HG03432 (cell line): ENCODE data around the gene EXOC4.

ENCODE experiments used
- ATAC-seq: cut with Tn5 transposase; IDR thresholded peaks from one replicate; pipeline ENCODE4 v1.9.1; 2021; ENCODE audit warnings: mild to moderate bottlenecking, moderate library complexity; ENCODE audit not compliant: unreplicated experiment

Gene EXOC4

DNA sequence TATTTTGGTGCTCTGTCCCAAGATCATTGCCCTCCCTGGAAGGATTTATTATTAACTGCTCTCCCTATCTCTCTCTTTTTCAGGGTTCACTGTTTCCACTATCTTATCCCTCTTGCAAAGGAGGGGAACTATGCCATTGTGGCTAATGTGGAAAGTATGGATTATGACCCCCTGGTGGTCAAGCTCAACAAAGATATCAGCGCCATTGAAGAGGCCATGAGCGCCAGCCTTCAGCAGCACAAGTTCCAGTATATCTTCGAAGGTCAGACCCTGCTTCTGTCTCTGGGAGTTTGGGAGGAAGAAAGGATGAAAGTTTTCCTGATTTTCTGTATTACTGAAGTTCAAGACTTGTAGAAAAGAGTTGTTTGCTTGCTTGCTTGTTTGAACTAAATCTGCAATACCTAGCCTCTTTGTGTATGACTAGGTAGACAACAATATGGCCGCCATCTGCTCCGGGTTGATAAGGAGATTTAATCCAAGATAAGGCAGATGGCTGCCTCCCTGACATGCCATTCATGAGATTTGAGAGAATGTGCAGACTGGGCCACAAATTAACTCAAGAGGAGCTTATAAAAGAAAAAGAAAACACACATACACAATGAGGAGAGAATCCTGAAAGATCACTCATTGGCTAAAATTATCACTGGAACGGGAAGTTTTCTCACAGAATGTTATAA lies 752.1 kb downstream of the EXOC4 start:
- ATAC-seq = no peak

DNA sequence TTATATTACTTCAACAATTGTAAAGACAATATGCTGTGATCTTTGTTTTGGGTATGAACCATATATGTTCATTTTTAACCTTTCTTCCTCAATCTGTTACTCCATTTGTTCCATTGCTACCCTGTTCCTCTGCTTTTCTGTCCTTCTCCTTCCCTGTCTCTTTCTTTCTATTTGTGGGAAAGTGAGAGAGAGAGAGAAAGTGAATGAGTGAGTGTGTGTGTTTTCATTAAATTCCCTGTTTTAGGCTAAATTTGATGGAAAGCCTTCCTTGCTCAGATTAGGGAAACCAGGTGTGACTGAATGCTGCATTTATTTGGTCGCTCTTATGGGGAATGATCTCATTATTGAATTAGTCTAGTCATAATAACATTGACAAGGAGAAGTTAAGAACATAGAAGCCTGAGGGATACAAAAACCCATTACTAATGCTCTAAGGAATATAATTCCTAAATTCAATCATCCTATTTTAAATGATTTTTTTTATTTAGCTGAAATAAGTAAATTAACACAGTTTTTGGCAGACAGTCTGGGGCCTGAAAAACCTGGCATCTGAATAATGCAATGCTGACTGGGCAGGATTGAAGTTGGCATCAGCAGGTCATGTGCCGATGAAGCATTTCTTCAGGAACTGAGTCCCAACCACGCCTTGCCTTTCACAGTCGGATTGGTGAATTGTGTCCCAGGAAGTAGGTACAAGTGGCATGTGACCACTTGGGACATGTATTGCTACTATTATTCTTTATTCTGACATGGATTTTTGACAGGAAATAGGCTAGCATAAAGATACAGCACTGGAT lies 756.6 kb downstream of the EXOC4 start:
- no peak for ATAC-seq

DNA sequence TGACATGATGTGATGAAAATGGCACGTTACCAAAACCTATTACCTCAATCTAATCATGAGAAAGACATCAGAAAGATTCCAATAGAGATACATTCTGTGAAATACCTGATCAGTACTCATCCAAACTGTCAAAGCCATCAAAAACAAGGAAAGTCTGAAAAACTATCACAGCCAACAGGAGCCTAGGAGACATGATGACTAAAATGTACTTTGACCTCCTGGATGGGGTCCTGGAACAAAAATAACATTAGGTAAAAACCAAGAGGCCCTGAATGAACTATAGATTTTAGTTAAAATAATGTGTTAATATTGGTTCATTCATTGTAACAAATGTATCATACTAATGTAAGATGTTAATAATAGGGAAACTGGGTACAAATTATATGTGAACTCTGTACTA lies 760.4 kb downstream of the EXOC4 start:
- no peak for ATAC-seq

DNA sequence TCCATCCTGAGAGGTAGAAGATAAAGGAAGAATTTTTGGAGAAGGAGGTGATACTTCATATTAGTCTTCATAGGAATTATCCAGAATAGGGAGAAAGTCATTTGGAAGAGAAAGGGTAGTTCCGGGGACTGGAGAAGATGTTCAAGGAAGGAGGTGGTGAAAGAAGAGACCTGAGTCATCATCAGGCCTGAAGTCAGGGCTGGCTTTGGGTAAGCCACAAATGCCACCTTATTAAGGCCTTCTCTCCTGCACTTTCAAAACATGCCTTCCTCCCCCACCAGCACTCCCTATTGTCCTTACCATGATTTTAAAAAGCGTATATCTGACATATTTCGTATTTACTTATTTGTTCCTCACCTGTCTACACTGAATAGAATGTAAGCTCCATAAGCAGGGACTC lies 762.1 kb downstream of the EXOC4 start:
- ATAC-seq = no peak

DNA sequence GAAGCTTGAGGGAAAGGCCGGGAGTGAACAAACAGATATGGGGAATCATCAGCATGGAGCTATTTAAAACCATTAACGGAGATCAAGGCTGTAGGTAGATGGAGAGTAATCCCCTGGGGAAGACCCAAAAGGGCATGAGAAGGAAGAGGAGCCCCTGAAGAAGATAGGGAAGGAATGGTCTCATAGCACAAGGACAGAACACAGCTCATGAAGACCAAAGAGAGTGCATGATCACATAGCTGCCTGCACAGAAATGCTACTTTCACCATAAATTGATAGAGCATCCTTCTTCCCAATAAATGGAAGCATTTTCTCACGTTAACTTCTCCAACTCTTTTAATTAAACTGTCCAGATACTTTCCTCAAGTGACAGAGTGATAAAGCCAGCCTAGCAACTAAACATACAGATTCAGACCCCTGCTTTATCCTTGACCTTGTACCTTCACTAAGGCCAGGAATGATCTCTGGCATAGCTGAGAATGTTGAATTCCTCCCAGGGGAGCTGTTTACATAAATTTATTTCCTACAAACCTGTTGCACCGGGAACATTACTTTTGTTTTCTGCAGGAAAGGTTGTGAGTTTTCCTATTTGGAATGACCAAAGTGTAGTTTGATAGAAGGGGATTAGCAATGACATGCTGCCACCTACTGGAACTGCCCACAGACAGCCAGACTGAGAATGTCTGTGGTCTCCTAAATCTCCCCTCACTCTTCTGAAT lies 763.5 kb downstream of the EXOC4 start:
- no peak for ATAC-seq

DNA sequence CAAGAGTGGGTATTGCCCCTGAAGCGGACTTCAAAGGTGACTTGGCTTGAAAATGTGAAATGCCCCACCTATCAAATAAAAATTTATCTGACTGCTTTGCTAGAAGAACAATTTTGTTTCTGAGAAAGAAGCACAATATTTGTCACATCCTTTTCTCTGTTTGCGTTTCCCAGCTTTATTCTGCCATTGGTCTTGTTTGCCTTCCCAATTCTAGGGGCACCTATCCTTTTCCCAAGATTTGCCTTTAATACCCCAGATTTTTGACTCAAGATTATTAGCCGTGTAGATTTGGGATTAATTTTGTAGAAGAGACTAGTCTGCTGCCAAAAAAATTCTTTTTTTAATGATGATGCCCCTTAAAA lies 764.0 kb downstream of the EXOC4 start:
- no peak for ATAC-seq

DNA sequence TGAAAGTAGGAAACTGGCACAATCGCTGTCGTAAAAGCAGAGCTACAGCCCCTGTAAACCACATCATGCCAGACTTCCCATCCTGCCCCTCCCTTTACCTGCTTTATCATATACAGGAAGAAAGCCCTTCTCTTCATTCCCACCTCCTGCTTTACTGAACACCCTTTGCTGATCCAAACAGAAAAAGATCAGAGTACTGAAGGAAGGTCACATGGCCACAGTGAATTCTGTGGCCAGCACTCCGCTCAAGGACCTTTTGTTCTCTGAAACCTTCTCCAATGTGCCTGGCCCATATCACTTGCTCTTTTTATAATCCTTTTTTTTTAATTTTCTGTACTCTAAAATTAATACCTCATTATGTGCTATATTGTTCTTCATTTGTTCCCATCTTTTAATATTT lies 765.4 kb downstream of the EXOC4 start:
- no peak for ATAC-seq

DNA sequence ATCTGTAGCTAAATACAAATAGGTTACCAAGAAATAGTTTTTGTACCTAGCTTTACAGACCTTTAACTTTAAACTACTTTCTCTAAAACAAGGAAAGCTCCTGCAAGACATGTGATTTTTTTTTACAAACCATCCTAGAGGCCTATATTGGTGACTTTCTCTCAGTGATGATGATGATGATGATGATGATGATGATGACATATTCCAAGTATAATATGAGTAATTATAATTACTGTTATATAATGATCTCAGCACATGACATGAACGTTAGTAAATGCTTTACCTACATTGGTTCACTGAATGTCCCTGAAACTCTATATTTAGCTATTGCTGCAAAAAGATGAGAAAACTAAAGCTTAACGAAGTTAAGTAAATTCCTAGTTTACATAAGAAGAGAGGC lies 766.4 kb downstream of the EXOC4 start:
- no peak for ATAC-seq

DNA sequence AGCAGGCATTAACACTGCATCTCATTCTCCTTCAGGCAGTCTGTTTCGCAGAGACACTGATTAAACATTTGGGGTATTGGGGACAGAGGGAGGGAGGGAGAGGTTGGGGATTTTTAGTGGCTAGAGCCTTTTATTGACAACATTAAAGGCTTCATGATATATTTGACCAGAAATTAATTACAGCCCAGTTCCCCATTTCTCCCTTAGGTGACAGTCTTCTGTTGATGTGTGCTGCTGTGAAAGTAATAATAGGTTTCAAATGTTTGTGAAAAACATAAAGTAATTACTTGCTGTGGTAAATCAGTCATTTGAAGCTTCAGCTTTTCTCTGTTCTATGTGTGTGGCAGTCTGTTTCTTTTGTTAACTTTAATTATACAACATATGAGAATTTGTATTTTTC lies 769.0 kb downstream of the EXOC4 start:
- no peak for ATAC-seq

DNA sequence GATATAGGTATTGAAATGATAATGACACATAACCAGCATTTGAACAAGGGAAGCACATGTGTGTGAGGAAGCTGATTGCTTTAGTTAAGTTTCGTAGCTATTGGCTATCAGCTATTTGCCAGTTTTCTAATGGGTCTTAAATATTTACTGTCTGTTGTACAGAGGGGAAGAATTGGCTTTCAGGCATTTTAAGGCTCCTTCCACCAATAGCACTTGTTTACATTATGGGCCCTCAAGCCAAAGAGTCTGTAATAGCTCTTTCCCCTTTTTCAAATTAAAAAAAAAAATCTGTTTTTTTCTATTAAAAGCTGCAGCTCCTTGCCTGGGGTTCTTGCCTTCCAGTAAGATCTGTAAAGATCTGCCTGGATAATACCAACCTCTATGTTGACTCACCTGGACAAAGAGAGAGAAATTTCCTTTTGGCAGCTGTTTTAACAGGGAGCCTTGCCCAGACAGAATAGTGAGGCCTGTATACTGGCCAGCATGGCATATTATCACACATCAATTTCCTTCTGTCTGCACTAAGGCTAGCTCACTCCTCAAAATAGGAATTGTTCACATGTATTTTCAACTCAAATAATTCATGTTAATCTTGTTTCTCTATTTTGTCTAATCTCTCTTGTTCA lies 769.5 kb downstream of the EXOC4 start:
- ATAC-seq = no peak

DNA sequence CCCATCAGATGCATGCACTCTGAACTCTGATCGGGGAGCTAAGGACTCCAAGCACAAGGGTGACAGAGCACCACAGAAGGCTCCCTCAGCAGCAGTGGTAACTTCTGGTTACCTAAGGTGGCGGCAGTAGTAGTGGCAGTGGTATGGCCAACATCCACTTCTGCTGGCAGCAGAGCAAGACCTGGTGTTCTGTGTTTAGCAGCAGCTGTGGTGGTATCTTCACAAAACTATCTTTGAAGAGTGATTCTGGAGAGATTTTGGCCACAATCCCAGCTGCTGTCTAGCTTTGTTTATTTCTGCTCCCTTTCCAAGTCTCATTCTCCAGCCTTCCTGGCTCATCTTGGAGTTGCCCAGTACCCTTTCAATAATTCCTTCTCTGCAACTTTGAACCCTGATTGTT lies 771.9 kb downstream of the EXOC4 start:
- ATAC-seq = no peak

DNA sequence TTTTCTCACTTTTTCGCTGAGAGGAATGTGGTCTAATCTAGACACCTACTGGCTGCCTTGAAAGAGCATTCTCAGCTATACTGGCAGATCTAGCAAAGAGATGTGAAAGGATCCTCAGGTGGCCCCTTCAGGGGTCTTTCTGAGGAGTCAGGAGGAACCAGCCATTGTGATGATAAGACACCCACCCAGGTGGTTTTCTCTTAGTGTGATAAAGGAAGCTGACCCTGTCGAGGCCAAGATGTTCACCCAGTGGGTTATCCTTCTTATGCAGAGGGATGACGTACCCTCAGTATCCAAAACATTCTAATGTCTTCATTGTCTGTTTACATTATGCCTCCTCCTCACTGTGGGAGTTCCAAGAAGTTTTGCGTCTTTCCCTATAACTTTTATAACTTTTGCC lies 776.0 kb downstream of the EXOC4 start:
- ATAC-seq = no peak

DNA sequence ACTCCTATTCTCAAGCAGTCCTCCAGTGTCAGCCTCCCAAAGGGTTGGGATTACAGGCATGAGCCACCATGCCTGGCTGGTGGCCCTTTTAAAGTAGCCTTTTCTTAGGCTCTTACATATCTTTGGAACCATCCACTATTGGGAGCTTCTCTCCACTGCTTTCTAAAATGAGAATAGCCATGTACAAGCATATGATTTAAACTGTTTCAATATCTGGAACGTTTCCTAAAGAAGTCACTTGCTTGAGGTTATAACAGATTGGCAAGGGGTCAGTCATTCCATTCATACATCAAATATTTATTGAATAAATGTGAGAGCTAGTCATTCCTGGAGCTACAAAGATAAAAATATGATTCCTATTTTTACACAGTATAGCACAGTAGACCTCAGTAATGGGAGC lies 776.9 kb downstream of the EXOC4 start:
- ATAC-seq = no peak

DNA sequence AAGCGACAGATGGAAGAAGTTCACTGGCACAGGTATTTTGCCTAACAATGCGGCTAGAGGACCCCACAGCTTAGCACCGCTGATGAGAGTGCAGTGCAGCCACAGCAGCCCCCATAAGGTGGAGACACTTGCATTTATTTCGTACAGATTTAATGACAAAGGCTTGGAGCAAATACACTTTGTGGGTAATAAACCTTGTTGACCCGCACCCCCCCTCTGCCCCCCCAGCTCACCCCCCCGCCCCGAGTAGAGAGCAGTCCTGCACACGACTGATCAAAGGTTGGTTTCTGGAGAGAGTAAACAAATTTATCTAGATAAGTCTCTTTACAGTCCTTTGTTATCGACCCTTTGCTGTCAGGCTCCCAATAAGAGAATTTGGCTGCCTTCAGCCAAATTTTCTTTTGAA lies 777.6 kb downstream of the EXOC4 start:
- no peak for ATAC-seq

DNA sequence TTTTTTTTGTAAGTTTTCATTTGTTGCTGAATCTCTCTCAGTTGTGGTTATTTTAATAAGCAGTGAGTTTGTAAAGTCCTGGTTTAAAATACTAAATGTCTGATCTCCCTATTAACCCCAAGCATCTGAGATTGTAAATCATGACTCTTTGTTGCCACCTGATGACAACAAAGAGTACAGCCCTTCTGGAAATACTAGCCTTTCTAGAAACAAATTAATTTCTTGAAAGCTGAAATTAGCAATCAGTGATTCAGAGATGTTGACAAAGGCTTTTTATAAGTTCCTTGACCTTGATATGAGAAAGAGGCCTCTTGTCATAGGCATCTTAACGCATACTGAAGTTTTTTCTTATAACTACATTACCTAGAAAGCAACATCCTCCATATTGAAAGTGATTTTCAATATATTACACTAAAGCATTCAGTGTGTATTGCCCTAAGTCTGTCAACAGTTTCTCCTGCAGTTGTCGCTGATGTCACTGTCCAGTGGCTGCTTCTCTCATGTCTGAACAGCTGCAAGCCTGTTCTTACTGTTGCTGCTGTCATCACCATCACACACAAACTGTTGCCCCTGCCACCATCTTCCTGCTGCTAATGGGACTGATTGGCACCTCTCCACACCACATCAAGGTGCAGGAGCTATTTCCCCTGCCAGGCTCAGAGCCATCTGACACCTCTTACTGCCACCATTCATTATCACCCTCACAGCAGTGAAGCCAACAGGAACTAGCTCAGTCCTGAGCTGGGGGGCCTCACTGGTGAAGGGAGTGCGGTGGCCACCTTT lies 779.1 kb downstream of the EXOC4 start:
- no peak for ATAC-seq

DNA sequence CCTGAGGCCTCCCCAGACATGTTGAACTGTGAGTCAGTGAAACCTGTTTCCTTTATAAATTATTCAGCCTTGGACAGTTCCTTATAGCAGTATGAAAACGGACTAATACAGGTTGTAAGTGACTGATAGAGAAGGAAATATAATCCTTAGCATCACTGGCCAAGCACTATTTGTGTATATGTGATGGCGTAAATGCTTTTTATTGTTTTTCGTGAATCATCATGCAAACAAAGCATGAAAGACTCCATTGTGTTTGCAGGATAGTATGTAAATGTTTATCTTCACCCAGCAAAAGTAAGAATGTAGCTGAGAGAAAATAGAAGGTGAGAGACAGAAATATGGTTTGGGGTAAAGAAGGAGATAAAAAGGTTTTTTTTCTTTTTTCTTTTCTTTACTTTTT lies 781.8 kb downstream of the EXOC4 start:
- ATAC-seq = no peak

DNA sequence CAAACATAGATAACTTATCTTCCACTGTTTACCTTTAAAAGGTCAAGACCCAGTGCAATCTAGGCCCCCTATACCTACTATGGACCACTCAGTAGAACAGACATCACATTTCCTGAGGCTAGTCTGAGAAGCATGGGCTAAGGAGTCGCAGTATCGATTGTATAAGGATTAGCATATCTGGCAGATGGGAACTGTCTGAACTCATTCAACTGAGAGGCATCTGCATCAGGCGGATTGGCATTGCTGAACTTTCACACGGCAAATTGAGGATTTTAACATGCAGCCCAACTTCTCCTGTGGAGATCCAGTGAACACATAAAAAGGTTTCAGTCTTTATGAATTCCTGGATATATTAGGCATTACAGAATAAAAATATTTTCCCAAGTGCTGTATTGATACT lies 785.1 kb downstream of the EXOC4 start:
- no peak for ATAC-seq

DNA sequence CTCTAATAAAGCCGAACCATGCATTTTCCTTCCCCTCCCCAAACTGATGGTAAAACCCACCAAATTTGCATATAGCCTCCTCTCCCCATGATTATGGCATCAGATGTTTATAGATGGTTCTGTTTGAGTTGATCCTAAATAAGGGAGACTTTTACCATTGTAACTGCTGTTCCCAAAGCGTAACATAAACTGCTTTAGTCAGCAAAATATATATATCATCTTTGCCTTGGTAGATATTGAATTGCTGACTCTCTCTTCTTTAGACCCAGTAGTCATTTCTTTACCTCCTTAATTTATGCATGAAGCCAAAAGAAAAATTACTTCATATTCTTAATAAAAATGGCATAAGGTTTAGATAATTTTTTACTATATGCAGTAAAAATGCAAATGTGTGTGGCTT lies 788.1 kb downstream of the EXOC4 start:
- ATAC-seq = no peak

DNA sequence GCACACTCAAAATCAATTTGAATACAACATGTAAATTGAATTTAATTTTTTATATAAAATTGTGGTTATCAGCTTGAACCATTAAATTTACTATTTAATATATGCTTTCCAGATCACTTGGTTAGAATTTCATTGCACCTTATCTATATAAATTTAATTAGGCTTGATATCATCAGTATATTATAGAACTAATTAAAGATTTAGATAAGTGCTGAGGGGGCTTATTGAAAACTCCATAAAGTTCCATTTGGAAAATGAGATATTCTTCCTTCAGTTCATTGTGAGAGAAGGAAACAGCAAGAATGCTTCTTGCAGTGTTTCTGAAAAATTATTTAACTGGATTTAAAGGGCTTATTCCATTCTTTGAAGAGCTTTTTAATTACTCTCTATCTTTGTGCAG lies 788.6 kb downstream of the EXOC4 start:
- no peak for ATAC-seq

DNA sequence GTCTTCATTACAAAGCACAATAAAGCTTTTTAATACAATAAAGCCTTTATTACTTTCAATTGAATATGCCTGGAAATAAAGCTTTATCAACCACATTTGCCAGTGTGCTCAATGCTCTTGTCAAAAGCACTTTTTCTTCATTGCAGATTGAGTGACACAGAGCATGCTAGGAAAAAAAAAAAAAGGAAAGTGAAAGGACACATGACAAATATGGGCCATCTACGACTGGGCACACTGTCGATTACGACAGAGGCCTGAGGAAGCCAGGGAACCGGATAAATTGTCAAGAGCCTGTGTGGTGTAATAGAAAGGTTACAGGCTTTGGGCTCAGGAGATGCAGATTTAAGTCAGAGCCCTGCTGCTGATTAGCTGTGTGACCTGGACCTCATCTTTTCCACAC lies 789.4 kb downstream of the EXOC4 start:
- ATAC-seq = no peak

DNA sequence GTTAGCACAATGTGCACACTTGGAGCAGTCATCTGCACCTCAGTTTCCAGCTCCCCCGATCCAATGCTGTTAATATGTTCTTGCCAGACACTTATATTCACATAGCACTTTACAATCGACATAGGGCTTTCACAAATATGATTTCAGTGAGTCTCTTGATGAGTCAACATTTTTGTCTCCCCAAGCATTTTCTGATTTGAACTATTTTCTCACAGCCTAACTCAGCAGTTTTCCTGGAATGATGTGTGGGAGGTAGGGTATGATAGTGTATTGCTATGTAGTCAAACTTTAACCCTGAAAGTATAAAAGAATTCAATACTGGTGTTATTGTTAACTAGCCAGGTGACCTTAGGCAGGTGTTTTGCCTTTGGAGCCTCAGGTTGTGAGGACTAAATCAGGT lies 791.8 kb downstream of the EXOC4 start:
- ATAC-seq = no peak
